GM12865 (cell line): ENCODE measurements around the gene TMEM79.
"Not testable (repeated sequence)": the region's sequence is repeated elsewhere in the genome, so short reads cannot be mapped to it uniquely, and the experiment has no call there.

Experiments used
- DNase-seq: peaks from one replicate; pipeline ENCODE4 v3.0.0; 2010; ENCODE audit warnings: low read depth
- H3K4me3 ChIP-seq: 2 replicates; pipeline ENCODE4 v1.5.1; 2011; ENCODE audit warnings: mild to moderate bottlenecking, low read depth, low read length, control low read depth
- TF ChIP-seq, protein P1 (sequence below): IDR thresholded peaks from 2 replicates; pipeline ENCODE4 v1.5.1; 2011; ENCODE audit warnings: low read length, control low read depth, low read depth, inconsistent platforms; ENCODE audit not compliant: insufficient read depth; ENCODE audit errors: missing control alignments

The TMEM79 gene

DNA sequence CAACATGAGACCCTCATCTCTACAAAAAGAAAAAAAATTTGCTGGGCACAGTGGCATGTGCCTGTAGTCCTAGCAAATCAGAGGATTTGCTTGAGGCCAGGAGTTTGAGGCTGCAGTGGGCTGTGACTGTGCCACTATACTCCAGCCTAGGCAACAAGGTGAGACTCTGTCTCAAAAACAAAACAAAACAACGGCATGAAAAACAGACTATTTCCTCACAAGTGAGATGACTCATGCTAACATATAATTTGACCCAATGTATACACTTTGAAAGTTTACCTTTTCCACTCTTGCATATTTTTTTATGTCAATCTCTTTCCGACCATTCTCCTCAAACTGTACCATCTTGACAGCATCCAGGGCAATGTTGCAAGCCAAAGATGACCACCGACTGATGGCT is 36.4 kb downstream of the TMEM79 start:
- TF ChIP-seq, protein P1, sequence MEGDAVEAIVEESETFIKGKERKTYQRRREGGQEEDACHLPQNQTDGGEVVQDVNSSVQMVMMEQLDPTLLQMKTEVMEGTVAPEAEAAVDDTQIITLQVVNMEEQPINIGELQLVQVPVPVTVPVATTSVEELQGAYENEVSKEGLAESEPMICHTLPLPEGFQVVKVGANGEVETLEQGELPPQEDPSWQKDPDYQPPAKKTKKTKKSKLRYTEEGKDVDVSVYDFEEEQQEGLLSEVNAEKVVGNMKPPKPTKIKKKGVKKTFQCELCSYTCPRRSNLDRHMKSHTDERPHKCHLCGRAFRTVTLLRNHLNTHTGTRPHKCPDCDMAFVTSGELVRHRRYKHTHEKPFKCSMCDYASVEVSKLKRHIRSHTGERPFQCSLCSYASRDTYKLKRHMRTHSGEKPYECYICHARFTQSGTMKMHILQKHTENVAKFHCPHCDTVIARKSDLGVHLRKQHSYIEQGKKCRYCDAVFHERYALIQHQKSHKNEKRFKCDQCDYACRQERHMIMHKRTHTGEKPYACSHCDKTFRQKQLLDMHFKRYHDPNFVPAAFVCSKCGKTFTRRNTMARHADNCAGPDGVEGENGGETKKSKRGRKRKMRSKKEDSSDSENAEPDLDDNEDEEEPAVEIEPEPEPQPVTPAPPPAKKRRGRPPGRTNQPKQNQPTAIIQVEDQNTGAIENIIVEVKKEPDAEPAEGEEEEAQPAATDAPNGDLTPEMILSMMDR: no peak
- no peak for DNase-seq

DNA sequence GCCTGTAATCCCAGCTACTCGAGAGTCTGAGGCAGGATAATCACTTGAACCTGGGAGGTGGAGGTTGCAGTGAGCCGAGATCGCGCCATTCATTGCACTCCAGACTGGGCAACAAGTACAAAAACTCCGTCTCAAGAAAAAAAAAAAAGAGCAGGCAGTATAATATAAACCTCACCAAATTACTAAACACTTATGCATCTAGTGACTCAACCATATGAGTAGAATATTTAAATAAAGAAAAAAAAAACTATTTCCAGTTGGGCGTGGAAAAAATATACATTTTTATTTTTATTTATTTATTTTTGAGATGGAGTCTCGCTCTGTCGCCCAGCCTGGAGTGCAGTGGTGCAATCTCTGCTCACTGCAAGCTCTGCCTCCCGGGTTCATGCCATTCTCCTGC is 39.1 kb downstream of the TMEM79 start:
- DNase-seq, H3K4me3 ChIP-seq: not testable (repeated sequence)

More for the DNA sequence above, 36.4 kb downstream of the TMEM79 start:
- H3K4me3 ChIP-seq: no peak overlapping the region

DNA sequence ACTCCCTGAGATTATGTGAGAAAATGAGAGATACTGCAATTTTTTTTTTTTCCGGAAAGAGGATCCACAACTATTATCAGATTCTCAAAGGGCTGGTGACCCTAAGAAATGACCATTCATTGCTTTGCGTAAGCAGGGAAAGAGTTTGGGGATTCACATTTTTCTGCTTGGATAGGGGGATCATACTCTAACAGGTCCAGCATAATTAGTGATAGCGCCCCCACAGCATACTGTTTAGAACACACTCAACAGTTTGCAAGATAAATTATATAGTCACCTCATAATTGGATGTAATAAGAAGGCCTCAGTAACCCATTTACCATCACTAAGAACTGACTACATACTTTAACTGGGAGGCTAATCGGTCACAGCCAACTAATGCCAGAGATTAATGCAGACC is 52.1 kb downstream of the TMEM79 start:
- TF ChIP-seq, protein P1: peak; percentile 39
- DNase-seq: peak; percentile 41
- H3K4me3 ChIP-seq: peak overlapping the region; percentile 84

DNA sequence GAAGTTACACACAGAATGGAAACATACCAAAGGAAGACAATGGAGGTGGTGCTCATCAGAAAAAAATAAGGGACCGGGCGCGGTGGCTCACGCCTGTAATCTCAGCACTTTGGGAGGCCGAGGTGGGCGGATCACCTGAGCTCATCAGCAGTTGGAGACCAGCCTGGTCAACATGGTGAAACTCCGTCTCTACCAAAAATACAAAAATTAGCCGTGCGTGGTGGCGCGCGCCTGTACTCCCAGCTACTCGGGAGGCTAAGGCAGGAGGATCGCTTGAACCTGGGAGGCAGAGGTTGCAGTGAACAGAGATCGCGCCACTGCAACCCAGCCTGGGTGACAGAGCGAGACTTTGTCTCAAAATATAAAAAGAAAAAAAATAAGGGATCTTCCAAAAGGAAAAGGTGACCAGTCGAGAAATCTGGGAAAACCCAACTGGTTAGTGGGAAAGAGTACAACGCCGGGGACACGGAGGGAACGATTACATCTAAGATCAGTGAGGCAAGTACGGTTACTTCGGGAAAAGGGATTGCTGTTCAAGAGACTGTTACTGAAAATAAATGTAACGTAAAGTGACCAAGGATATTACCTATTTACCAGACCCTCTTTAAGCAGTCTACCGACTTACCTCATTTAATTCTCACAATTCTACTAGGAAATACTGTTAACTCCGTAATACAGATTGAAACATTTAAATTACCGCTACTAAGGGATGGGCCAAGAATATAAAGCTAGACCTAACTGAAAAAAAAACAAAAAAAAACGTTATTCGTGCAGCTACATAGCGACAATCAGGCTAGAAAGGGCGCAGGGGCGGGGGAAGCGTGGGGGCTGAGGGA is 53.1 kb downstream of the TMEM79 start:
- peak overlapping the region; percentile 84 for H3K4me3 ChIP-seq
- peak; percentile 7 for DNase-seq
- TF ChIP-seq, protein P1: no peak

DNA sequence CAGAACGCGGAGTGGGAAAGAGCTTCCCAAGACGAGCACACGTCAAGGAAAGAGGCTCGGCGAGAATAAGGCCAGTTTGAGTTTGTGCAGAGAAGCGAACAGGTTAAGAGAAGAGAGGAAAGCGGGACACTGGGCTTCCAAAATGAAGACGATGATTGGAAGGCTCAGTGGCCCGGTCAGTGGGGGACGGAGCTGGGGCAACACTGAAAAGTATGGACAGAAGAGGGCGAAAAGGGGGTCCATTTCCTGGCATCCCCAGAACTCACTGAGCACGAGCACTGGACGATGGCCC is 53.7 kb downstream of the TMEM79 start:
- TF ChIP-seq, protein P1: no peak
- peak overlapping the region; percentile 84 for H3K4me3 ChIP-seq
- no peak for DNase-seq

DNA sequence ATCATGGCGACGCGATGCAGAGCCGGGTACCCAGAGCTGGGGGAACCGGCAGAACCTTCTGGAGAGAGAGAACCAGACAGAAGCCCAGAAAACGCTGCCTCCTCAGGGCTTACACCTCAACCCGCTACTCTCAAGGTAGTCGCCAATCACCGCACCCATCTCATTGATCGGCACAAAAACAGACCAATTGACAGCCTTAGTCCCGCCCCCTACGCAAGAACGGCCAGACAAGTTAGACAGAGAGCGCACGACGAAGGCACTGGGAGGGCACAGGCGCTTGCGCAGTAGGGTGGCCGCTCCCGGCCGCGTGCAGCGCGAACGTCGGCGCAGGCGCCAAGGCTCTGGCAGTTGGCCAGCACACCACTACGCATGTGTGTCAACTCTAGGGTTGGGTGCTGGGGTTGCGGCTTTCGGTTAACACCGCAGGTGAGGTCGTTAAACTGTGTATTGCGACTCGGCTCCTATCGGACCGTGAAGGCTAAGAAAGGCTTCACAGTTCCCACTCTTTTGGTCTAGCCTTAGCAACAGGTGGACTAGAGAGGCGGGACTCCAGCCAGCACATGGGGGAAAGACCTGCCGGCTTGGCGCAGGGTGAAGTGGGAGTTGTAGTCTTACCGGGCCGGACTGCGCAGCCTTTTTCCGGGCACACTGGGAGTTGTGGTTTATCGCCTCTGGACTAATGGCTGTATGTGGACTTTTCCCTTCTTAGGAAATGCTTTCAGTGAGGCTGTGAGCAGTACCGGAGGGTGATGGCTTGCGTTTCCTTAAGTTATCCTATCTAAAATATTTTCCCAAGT is 54.3 kb downstream of the TMEM79 start, which contains the start of the genes CCT3 and TSACC:
TSS of gene CCT3 (minus strand) at position 113 of the 797 bp plus-strand sequence. CDS start at position 5, 108 bp downstream.
TSS of gene TSACC (plus strand) at position 347 of the 797 bp plus-strand sequence. CDS start 1,232 bp downstream, outside the sequence.
- DNase-seq: peak; percentile 100
- H3K4me3 ChIP-seq: peak within 1 kb of the TSS; percentile 84
- TF ChIP-seq, protein P1: no peak
